ENCODE data around the gene GPAT2. TPM values are rescaled to one million over a fixed set of nuclear protein-coding genes. Genes with fewer than 3 reads are reported as not detected.
"Not testable (repeated sequence)": the region's sequence is repeated elsewhere in the genome, so short reads cannot be mapped to it uniquely, and the experiment has no call there.

GPAT2 gene
- total RNA-seq, 1 donor from 2014 or later, result 0.15 TPM

GRCh38 chr2:96027725-96028325, 6.9 kb downstream of the GPAT2 start:
- not testable (repeated sequence) for H3K4me3 Mint-ChIP-seq (ENCODE audit: unreplicated experiment); H3K27ac Mint-ChIP-seq (ENCODE audit: unreplicated experiment); H3K36me3 Mint-ChIP-seq (ENCODE audit: low read depth, unreplicated experiment); DNase-seq (ENCODE audit: low spot score); H3K4me1 Mint-ChIP-seq (ENCODE audit: unreplicated experiment); H3K27me3 Mint-ChIP-seq (ENCODE audit: unreplicated experiment); H3K9me3 Mint-ChIP-seq (ENCODE audit: unreplicated experiment)

- not testable (repeated sequence) for H3K9me3 Mint-ChIP-seq (ENCODE audit: unreplicated experiment); H3K36me3 Mint-ChIP-seq (ENCODE audit: low read depth, unreplicated experiment); H3K27ac Mint-ChIP-seq (ENCODE audit: unreplicated experiment); H3K27me3 Mint-ChIP-seq (ENCODE audit: unreplicated experiment); DNase-seq (ENCODE audit: low spot score); H3K4me3 Mint-ChIP-seq (ENCODE audit: unreplicated experiment); H3K4me1 Mint-ChIP-seq (ENCODE audit: unreplicated experiment)
Observed at GRCh38 chr2:96025755-96026154, 9.0 kb downstream of the GPAT2 start.

GRCh38 chr2:96025194-96025492, 9.6 kb downstream of the GPAT2 start:
- Mint-ChIP-seq H3K4me1 (ENCODE audit: unreplicated experiment) (no peaks in the 10 kb centered on the region), H3K27ac (ENCODE audit: unreplicated experiment) (no peak overlapping the region)

GRCh38 chr2:96024336-96025193, 10.2 kb downstream of the GPAT2 start:
- H3K9me3 Mint-ChIP-seq (ENCODE audit: unreplicated experiment), result no peaks in the 10 kb centered on the region
- no peak overlapping the region for H3K4me3 Mint-ChIP-seq (ENCODE audit: unreplicated experiment)
- H3K4me1 Mint-ChIP-seq (ENCODE audit: unreplicated experiment), result no peaks in the 10 kb centered on the region
- no peak for TF ChIP-seq CTCF (IDR thresholded peaks at IDR 0.05; ENCODE audit: unreplicated experiment)
- H3K36me3 Mint-ChIP-seq (ENCODE audit: low read depth, unreplicated experiment), result no peaks in the 10 kb centered on the region
- H3K27me3 Mint-ChIP-seq (ENCODE audit: unreplicated experiment), result peaks cover 4% of the 10 kb centered on the region
- H3K27ac Mint-ChIP-seq (ENCODE audit: unreplicated experiment), result no peak overlapping the region
- no peak for DNase-seq (ENCODE audit: low spot score)

More at GRCh38 chr2:96025194-96025492, 9.6 kb downstream of the GPAT2 start:
- peaks cover 4% of the 10 kb centered on the region for H3K27me3 Mint-ChIP-seq (ENCODE audit: unreplicated experiment)
- no peak for DNase-seq (ENCODE audit: low spot score)
- no peaks in the 10 kb centered on the region for H3K9me3 Mint-ChIP-seq (ENCODE audit: unreplicated experiment)
- H3K4me3 Mint-ChIP-seq (ENCODE audit: unreplicated experiment), result no peak overlapping the region
- H3K36me3 Mint-ChIP-seq (ENCODE audit: low read depth, unreplicated experiment), result no peaks in the 10 kb centered on the region
- TF ChIP-seq CTCF (IDR thresholded peaks at IDR 0.05; ENCODE audit: unreplicated experiment), result no peak

- not testable (repeated sequence) for DNase-seq (ENCODE audit: low spot score); H3K9me3 Mint-ChIP-seq (ENCODE audit: unreplicated experiment); H3K36me3 Mint-ChIP-seq (ENCODE audit: low read depth, unreplicated experiment); H3K4me3 Mint-ChIP-seq (ENCODE audit: unreplicated experiment); H3K4me1 Mint-ChIP-seq (ENCODE audit: unreplicated experiment); H3K27me3 Mint-ChIP-seq (ENCODE audit: unreplicated experiment); H3K27ac Mint-ChIP-seq (ENCODE audit: unreplicated experiment)
Observed at GRCh38 chr2:96023701-96024100, 11.0 kb downstream of the GPAT2 start.

GRCh38 chr2:96022701-96023447, 11.8 kb downstream of the GPAT2 start:
- H3K36me3 Mint-ChIP-seq (ENCODE audit: low read depth, unreplicated experiment); H3K9me3 Mint-ChIP-seq (ENCODE audit: unreplicated experiment); H3K4me3 Mint-ChIP-seq (ENCODE audit: unreplicated experiment); H3K4me1 Mint-ChIP-seq (ENCODE audit: unreplicated experiment); H3K27ac Mint-ChIP-seq (ENCODE audit: unreplicated experiment); H3K27me3 Mint-ChIP-seq (ENCODE audit: unreplicated experiment): not testable (repeated sequence)
- peak; percentile 61 for TF ChIP-seq CTCF (IDR thresholded peaks at IDR 0.05; ENCODE audit: unreplicated experiment)
- peak; percentile 89 for DNase-seq (ENCODE audit: low spot score)

GRCh38 chr2:96022126-96022525, 12.6 kb downstream of the GPAT2 start:
- H3K36me3 Mint-ChIP-seq (ENCODE audit: low read depth, unreplicated experiment); H3K27me3 Mint-ChIP-seq (ENCODE audit: unreplicated experiment); H3K27ac Mint-ChIP-seq (ENCODE audit: unreplicated experiment); DNase-seq (ENCODE audit: low spot score); H3K4me1 Mint-ChIP-seq (ENCODE audit: unreplicated experiment); H3K4me3 Mint-ChIP-seq (ENCODE audit: unreplicated experiment); H3K9me3 Mint-ChIP-seq (ENCODE audit: unreplicated experiment): not testable (repeated sequence)

GRCh38 chr2:96021142-96021541, 13.6 kb downstream of the GPAT2 start:
- not testable (repeated sequence) for DNase-seq (ENCODE audit: low spot score); H3K9me3 Mint-ChIP-seq (ENCODE audit: unreplicated experiment); H3K27me3 Mint-ChIP-seq (ENCODE audit: unreplicated experiment); H3K27ac Mint-ChIP-seq (ENCODE audit: unreplicated experiment); H3K4me1 Mint-ChIP-seq (ENCODE audit: unreplicated experiment); H3K4me3 Mint-ChIP-seq (ENCODE audit: unreplicated experiment); H3K36me3 Mint-ChIP-seq (ENCODE audit: low read depth, unreplicated experiment)
